NCI-H1105 (cell line): ENCODE results near the gene TMEM176A.
"Not testable (repeated sequence)": the region's sequence is repeated elsewhere in the genome, so short reads cannot be mapped to it uniquely, and the experiment has no call there.

Experiments used
- DNase-seq: peaks from one replicate; lab custom pipeline; 2025; lab: John Stamatoyannopoulos, UW

The TMEM176A gene

DNA sequence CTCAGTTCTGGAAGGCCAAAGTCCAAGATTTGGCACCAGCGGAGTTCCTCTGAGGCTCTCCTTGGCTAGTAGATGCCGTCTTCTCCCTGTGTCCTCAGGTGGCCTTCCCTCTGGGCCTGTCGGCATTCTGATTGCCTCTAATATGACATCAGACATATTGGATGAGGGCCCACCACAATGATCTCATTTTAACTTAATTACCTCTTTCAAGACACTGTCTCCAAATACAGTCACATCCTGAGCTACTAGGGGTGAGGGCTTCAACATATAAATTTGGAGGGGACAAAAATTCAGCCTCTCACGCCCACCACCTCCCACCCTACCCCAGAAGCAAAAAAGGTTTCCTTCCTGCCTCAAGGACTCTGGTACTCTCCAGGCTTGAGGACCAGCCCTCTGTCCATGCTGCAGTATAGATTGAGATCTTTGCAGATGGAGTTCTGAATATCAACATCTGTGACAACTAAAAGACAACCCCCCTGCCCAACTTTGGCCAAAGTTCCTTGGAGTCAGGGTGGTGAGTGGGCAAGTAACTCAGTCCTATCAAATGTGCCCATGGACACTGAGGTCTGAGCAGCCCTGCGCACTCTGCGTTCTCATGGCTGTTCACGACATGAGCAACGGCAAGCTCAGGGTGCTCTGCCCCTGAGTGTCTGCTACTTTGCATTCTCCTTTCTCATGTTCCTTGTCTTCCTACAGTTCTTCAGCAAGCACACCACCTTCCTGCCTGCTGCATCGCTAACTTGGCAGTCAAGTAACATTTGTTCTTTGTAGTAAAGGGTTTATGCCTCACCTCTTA lies 11.9 kb upstream of the TMEM176A start:
- no peak for DNase-seq

DNA sequence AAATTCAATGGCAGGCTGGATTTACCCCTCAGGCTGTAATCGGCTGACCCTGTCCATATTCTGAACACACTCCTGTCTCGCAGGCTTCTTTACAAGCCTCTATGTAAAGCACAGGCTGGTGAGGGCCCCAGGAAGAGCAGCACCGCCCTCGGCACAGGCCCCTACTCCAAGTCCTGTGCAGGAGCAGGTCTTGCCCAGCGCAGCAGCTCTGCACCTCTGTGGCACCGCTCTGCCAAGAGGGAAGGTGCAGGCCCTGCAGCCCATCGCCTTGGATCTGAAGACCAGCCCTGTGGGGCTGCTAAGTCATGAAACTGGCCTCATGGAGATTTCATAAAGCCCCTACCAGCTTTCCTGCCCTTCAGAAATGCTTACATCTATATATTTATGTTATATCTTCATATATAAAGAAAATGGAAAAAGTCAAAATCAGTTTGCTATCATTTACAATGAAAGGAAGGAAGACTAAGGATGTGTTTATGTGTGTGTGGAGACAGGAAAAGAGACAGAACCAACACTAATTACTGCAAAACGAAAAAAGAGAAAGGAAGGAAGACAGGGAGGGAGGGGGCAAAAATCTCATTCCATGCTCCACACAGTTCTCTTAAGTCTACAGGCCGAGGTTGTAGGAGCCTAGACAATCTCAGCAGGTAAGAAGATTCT lies 10.0 kb upstream of the TMEM176A start:
- DNase-seq = no peak

DNA sequence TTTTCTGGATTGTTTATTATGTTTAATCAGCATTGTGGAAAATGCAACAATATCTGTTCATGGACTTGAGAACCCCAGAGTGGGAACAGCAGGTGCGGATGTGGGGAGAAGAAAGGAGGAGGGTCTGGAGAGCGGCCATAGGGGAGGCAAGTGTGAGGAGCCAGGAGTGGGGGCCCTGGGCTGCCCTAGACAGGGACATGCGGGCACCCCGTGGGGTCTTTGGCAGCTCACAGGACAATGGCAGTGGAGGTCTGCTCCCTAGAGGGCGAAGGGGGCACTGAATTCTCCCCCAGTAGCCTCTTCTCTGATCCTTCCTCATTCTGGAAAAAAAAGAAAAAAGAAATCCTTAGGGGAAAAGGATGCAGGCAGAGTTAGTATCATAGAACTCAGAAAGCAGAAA lies 9.3 kb upstream of the TMEM176A start:
- DNase-seq = no peak

DNA sequence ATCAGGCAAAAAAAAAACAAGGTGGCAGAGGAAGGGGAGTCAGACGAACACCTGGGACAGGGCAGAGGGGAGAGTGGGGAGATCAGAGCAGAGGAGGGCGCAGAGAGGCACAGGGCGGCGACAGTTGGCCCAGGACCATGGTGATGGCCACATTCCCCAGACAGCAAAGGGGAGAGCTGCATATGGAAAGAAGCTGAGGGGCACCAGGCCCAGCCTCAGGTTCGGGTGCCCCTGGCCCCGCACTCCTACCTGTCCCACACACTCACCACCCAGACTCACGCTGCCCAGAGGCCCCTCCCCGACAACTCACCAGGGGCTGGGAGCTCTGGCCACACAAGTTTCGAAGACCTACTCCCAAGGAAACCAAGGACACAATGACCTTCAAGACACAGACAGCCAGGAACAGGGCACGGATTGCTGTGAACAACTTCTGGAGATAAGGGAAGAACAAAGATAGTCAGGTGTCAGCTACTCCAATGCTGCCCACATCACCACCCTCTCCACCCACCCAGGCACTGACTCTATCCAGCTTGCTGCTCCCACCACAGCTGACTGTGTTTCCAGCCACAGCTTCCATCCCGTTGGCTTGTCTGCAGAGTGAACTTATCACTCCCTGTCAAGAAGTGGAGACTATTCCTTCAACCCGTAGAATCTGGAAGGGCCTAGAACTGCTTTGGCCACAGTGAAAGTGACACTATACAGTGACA lies 8.7 kb upstream of the TMEM176A start:
- no peak for DNase-seq

DNA sequence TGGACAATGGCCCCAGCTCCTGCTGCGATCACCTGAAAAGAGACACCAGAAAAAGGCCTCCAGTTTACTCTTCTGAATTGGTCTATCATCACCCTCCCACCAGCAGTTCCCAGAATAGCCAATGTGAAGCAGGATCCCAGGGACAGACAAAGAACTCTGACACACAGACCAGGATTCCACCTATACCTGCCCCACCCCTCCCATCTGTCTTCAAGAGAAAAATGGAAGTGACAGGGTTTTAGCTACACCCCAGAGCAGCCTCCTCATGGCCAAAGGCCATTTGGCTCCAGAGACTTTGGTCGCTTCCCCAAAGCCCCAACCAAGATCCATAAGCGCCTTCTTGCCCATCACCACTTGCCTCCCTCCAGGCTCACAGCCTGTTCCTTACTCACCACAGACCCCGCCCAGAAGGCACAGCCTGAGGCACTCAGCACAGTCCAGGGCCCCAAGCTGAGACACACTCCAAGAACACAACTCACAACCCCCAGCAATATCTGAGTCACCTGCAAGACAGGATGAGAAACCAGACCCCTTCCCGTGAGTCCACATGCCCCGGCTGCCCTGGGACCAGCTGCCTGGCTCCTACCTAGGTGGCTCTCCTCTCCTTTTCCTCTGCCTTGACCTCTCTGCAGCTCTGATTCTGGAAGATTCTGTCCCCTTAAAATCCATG lies 6.9 kb upstream of the TMEM176A start:
- no peak for DNase-seq

GRCh38 chr7:150797661-150798060 lies 2.9 kb upstream of the TMEM176A start:
- no peak for DNase-seq

GRCh38 chr7:150799156-150799555 lies 1.4 kb upstream of the TMEM176A start:
- DNase-seq = no peak

- DNase-seq = no peak
Measured at GRCh38 chr7:150799741-150800580, 608 bp upstream of the TMEM176A start, which contains the start of gene TMEM176B. Gene TMEM176B, minus strand, starts transcription at chr7:150800364. Its CDS starts 3,795 bp downstream, at chr7:150796569.

DNA sequence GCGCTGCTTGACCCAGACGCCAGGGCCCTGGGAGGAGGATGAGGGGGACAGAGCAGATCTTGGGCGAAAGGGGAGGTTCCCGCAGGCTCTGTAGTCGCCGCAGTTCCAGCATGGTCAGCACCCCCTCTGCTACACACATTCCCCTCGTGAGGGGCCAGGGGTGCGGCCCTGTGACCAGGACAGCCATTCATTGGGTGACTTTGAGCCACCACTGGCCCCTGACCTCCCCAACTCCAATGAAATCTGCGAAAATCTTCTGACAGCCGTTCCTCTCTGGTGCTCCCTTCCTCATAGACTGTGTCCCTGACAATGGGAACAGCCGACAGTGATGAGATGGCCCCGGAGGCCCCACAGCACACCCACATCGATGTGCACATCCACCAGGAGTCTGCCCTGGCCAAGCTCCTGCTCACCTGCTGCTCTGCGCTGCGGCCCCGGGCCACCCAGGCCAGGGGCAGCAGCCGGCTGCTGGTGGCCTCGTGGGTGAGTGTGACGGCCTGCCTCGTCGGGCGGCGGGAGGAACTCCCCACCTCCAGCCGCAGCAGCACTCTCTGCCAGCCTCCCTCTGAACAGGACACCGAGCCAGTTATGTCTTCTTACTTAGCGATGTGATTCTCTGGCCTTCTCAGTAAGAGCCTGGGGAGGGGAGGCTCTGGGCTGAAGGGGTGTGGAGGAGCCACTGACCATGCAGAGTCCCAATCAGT lies 825 bp downstream of the TMEM176A start:
- DNase-seq = no peak

GRCh38 chr7:150801946-150802771 lies 1.6 kb downstream of the TMEM176A start:
- DNase-seq = no peak

DNA sequence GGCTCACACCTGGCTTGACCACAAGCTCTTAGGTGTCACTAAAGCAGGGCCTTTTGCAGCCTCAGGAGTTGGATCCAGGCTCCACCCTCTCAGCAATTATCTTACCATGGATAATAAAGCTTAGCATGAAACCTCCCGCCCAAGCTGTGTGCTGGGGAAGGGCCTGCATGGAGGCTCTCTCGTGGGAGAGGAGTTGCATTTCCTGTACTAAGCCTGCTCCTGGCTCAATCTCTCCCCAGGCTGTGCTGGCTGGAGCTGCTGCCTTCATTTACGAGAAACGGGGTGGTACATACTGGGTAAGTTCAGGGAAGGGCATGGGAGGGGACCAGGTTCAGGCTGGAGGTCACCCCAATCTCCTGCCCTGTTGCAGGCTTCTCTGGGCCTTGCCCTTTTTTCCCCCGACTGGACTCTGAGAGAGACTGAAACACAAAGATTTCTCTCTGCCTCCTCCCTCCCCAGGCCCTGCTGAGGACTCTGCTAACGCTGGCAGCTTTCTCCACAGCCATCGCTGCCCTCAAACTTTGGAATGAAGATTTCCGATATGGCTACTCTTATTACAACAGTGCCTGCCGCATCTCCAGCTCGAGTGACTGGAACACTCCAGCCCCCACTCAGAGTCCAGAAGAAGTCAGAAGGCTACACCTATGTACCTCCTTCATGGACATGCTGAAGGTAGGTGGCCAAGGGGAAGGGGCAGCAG lies 2.7 kb downstream of the TMEM176A start:
- DNase-seq = no peak

- DNase-seq = no peak
Measured at GRCh38 chr7:150804802-150805201, 4.2 kb downstream of the TMEM176A start.

DNA sequence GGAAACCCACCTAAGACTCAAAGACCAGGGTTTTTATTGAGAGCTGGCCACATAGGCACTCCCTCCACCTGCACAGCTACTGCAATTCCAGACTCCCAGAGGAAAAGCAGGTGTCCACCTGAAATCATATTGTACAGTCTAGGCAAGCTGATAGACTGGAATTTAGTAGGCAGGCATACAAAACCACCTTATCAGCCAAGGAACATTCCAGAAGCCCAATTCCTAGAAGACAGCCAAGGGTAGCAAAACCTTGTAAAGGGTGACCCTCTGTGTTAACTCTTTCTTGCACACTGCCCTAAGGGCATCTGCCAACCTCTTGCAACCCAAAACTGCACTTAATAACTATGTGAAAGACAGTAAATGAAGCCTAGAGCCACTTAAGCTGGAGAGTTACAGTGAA lies 5.3 kb downstream of the TMEM176A start:
- DNase-seq = no peak

- no peak for DNase-seq
Measured at GRCh38 chr7:150806454-150806853, 5.9 kb downstream of the TMEM176A start.

- DNase-seq = no peak
Measured at GRCh38 chr7:150806863-150807262, 6.3 kb downstream of the TMEM176A start.

DNA sequence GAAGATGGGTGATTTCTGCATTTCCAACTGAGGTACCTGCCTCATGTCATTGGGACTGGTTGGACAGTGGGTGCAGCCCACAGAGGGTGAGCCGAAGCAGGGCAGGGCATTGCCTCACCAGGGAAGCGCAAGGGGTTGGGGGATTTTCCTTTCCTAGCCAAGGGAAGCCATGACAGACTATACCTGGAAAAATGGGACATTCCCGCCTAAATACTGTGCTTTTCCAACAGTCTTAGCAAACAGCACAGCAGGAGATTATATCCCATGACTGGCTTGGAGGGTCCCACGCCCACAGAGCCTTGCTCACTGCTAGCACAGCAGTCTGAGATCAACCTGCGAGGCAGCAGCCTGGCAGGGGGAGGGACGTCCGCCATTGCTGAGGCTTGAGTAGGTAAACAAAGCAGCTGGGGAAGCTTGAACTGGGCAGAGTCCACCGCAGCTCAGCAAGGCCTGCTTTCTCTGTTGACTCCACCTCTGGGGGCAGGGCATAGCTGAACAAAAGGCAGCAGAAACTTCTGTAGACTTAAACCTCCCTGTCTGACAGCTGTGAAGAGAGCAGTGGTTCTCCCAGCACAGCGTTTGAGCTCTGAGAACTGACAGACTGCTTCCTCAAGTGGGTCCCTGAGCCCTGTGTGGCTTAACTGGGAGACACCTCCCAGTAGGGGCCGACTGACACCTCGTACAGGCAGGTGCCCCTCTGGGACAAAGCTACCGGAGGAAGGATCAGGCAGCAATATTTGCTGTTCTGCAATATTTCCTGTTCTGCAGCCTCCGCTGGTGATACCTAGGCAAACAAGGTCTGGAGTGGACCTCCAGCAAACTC lies 7.3 kb downstream of the TMEM176A start:
- DNase-seq = not testable (repeated sequence)

- no peak for DNase-seq
Measured at GRCh38 chr7:150814328-150815001, 13.9 kb downstream of the TMEM176A start.

GRCh38 chr7:150818971-150819370 lies 18.4 kb downstream of the TMEM176A start:
- no peak for DNase-seq
